Transverse colon (tissue), 4 donors: ENCODE results near the gene CALML6. TPM values are rescaled to one million over a fixed set of nuclear protein-coding genes. Genes with fewer than 3 reads are reported as not detected.

Source experiments
- DNase-seq: peaks from one replicate; pipeline ENCODE4 v3.0.0-alpha.2; 2019
- H3K27ac ChIP-seq, 4 donors: fragments of 200-600 bp; sonication (generic); 2 replicates each; pipeline ENCODE4 v1.5.1; 2016 to 2018; ENCODE audit warnings: inconsistent platforms in 4 of 4
- H3K27me3 ChIP-seq: fragments of 200-600 bp; sonication (generic); 2 replicates; pipeline ENCODE4 v1.5.1; 2017; ENCODE audit warnings: inconsistent platforms
- H3K36me3 ChIP-seq, 4 donors: fragments of 200-600 bp; sonication (generic); 2 replicates each; pipeline ENCODE4 v1.5.1; 2017 to 2019; ENCODE audit warnings: inconsistent platforms in 4 of 4
- H3K4me1 ChIP-seq, 4 donors: fragments of 200-600 bp; sonication (generic); 2 replicates each; pipeline ENCODE4 v1.5.1; 2017 to 2020; ENCODE audit warnings: inconsistent platforms in 4 of 4
- H3K4me3 ChIP-seq, 4 donors: fragments of 200-600 bp; sonication (generic); 1 replicate in 1 of 4; 2 replicates in 3 of 4; pipeline versions ENCODE4 v1.5.1 to v1.6.1; 2017 to 2019; ENCODE audit warnings: inconsistent platforms in 4 of 4
- H3K9me3 ChIP-seq, 2 donors: fragments of 200-600 bp; sonication (generic); 2 replicates each; pipeline ENCODE4 v1.5.1; 2017 to 2019; ENCODE audit warnings: inconsistent platforms in 2 of 2
- CTCF ChIP-seq, 5 experiments: fragments of 200-600 bp in 3 of 5; fragments of 450-650 bp in 2 of 5; sonication (generic) in 3 of 5; IDR thresholded peaks; 1 replicate in 2 of 5; 2 replicates in 3 of 5; pipeline ENCODE4 v1.5.1; 2016 to 2017; ENCODE audit warnings: antibody characterized with exemption in 5 of 5, inconsistent platforms in 3 of 5, mild to moderate bottlenecking in 2 of 5, moderate library complexity in 1 of 5
- EP300 ChIP-seq: sonication (generic); formaldehyde crosslinking; IDR thresholded peaks from one replicate; pipeline ENCODE4 v1.6.1; 2017; ENCODE audit warnings: antibody characterized with exemption, low read depth
- POLR2A ChIP-seq: fragments of 450-650 bp; IDR thresholded peaks from one replicate; pipeline ENCODE4 v1.6.1; 2016; ENCODE audit warnings: antibody characterized with exemption, mild to moderate bottlenecking, moderate library complexity
- POLR2AphosphoS5 ChIP-seq, 3 donors: sonication (generic); formaldehyde crosslinking; IDR thresholded peaks; one replicate each; pipeline ENCODE4 v1.6.1; 2016; ENCODE audit warnings: antibody characterized with exemption in 3 of 3
- WGBS, 2 donors: methylation state at CpG; one replicate each; pipeline ENCODE4 v1.1.5; 2018; ENCODE audit warnings: low coverage in 1 of 2; 5-methylcytosine and 5-hydroxymethylcytosine counted together
- in situ Hi-C, 4 donors: fragments of 200-750 bp; cut with MboI; loops; one replicate each; pipeline versions ENCODE4 v1.15.0 to v1.15.1; 2017; ENCODE audit warnings: low sequenced_read_pairs in 3 of 4, low pct_ligation_motif_present in 1 of 4, low pct_unique_long_range_greater_than_20kb in 1 of 4
- intact Hi-C: fragments of 100-400 bp; cut with DNase I; formaldehyde crosslinking; loops from one replicate; pipeline ENCODE4 v1.15.1; 2023; ENCODE audit warnings: low total_unique reads
- total RNA-seq, 4 donors: library from RNA; depleted of rRNA; stranded (reverse); fragments of >200 nt; gene quantifications; one replicate each; pipeline ENCODE4 v1.1.0, GENCODE V29; 2016

The CALML6 gene
- total RNA-seq, 4 donors from 2014 or later = 0.48 TPM; not detected in 3

DNA sequence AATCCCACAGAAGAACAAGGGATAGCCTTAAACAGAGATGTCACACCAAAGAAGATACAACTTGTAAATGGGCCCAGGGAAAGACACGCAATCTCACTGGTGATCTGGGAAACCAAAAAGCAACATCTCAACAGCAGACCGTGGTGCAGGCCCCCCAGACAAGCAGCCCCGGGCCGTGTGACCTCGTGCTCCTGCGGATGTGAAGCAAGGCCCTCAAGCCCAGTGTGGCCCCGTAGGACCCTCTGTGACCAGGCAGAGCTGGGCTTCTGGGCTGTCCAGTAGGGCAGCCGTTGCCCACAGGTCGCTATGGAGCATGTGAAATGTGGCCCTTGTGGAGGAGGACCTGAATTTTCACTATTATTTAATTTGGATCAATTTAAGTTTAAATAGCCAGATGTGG, 39.0 kb downstream of the CALML6 start:
- no peak overlapping the region for H3K4me3 ChIP-seq
- WGBS, 2 donors = 88 to 89% methylated on average over 6 to 9 of the region's 9 CpGs
- H3K4me1 ChIP-seq = no peaks in the 10 kb centered on the region
- intact Hi-C loops (loop anchor here (10.0 kb wide), 1 partner anchor 71 kb away; no protein-coding TSS in a partner anchor), in situ Hi-C loops (loop anchor here in 1 of 4 donors (10.0 kb wide), 1 partner anchor 91 kb away; no protein-coding TSS in a partner anchor)
- H3K36me3 ChIP-seq = no peaks in the 10 kb centered on the region
- no peak for DNase-seq
- no peaks in the 10 kb centered on the region for H3K9me3 ChIP-seq
- no peak for TF ChIP-seq POLR2AphosphoS5 (IDR thresholded peaks at IDR 0.05)
- TF ChIP-seq POLR2A = no peak
- no peak for TF ChIP-seq EP300
- TF ChIP-seq CTCF (IDR thresholded peaks at IDR 0.05) = no peak
- H3K27ac ChIP-seq = no peak overlapping the region
- peaks cover 19% of the 10 kb centered on the region for H3K27me3 ChIP-seq

- Histone ChIP-seq H3K4me3 (no peak overlapping the region), H3K4me1 (peaks cover 0 to 3% (median 3%) of the 10 kb centered on the region in 4 donors), H3K27ac (no peak overlapping the region), H3K27me3 (peaks cover 24% of the 10 kb centered on the region), H3K9me3 (no peaks in the 10 kb centered on the region), H3K36me3 (no peaks in the 10 kb centered on the region)
- intact Hi-C loops (loop anchor here (10.0 kb wide), 1 partner anchor 70 kb away; no protein-coding TSS in a partner anchor), in situ Hi-C loops (loop anchor here in 1 of 4 donors (10.0 kb wide), 1 partner anchor 90 kb away; no protein-coding TSS in a partner anchor)
- no peak for DNase-seq
- TF ChIP-seq POLR2A = no peak
- no peak for TF ChIP-seq EP300
- TF ChIP-seq CTCF (IDR thresholded peaks at IDR 0.05) = no peak
- TF ChIP-seq POLR2AphosphoS5 (IDR thresholded peaks at IDR 0.05) = no peak
- 89 to 95% methylated on average over 12 to 45 of the region's 46 CpGs for WGBS, 2 donors
Measured at GRCh38 chr1:1954831-1955441, 39.9 kb downstream of the CALML6 start.

- Histone ChIP-seq H3K9me3 (no peaks in the 10 kb centered on the region), H3K27me3 (peaks cover 28% of the 10 kb centered on the region), H3K27ac (no peak overlapping the region), H3K4me3 (no peak overlapping the region), H3K36me3 (no peaks in the 10 kb centered on the region), H3K4me1 (peaks cover 0 to 6% (median 5%) of the 10 kb centered on the region in 4 donors)
- in situ Hi-C loops = loop anchor here in 1 of 4 donors (10.0 kb wide), 1 partner anchor 89 kb away; no protein-coding TSS in a partner anchor
- no peak for TF ChIP-seq EP300
- no peak for TF ChIP-seq CTCF (IDR thresholded peaks at IDR 0.05)
- TF ChIP-seq POLR2A = no peak
- no peak for TF ChIP-seq POLR2AphosphoS5 (IDR thresholded peaks at IDR 0.05)
- no peak for DNase-seq
- WGBS, 2 donors = 83% methylated on average over 14 of the region's 14 CpGs; no CpG with 5 or more reads in 1 of the 2 donors
- intact Hi-C loops = loop anchor here (10.0 kb wide), 1 partner anchor 69 kb away; no protein-coding TSS in a partner anchor
Measured at GRCh38 chr1:1955621-1956094, 40.6 kb downstream of the CALML6 start.

DNA sequence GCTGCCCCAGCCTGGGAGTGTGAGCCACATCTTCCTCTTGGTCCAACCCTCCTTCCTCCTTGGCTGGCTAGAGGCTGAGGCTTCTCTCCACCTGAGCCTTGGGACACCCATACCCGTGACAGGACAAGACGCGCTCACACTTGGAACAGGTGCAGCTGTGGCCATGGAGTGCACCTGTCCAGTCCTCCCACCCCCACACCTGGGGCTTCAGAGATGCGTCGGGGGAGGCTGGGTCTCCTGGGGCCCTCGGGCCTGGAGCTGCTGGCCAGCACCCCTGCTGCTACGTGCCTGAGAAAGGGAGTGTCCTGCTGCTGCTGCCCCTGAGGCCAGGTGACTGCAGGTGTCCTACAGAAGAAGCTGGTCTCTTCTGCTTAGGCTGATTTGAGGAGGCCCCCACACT, 41.0 kb downstream of the CALML6 start:
- WGBS, 2 donors = 80% methylated on average over 7 of the region's 7 CpGs; no CpG with 5 or more reads in 1 of the 2 donors
- H3K27ac ChIP-seq = no peak overlapping the region
- TF ChIP-seq EP300 (no peak), POLR2A (no peak), CTCF (IDR thresholded peaks at IDR 0.05) (no peak), POLR2AphosphoS5 (IDR thresholded peaks at IDR 0.05) (no peak)
- in situ Hi-C loops = loop anchor here in 1 of 4 donors (10.0 kb wide), 1 partner anchor 89 kb away; no protein-coding TSS in a partner anchor
- H3K4me3 ChIP-seq = no peak overlapping the region
- H3K9me3 ChIP-seq = no peaks in the 10 kb centered on the region
- peaks cover 31% of the 10 kb centered on the region for H3K27me3 ChIP-seq
- H3K4me1 ChIP-seq = peaks cover 0 to 6% (median 5%) of the 10 kb centered on the region in 4 donors
- DNase-seq = no peak
- intact Hi-C loops = loop anchor here (10.0 kb wide), 1 partner anchor 69 kb away; no protein-coding TSS in a partner anchor
- H3K36me3 ChIP-seq = no peaks in the 10 kb centered on the region
